Left lung (tissue), 10 donors: ENCODE results near the gene ARG2. TPM values are rescaled to one million over a fixed set of nuclear protein-coding genes. Genes with fewer than 3 reads are reported as not detected.
"Not testable (repeated sequence)": the region's sequence is repeated elsewhere in the genome, so short reads cannot be mapped to it uniquely, and the experiment has no call there.

Source experiments
- ATAC-seq: fragments of 200-7000 bp; cut with Tn5 transposase; one replicate; pipeline ENCODE4 v1.9.1; 2020; ENCODE audit warnings: moderate library complexity
- DNase-seq, 4 donors: peaks; one replicate each; pipeline ENCODE4 v3.0.0-alpha.2; 2013 to 2020
- H3K27ac ChIP-seq, 2 donors: fragments of 200-600 bp; sonication (generic) in 1 of 2; one replicate each; pipeline versions ENCODE4 v1.5.0 to v1.8.0; 2020 to 2021
- H3K27me3 ChIP-seq, 2 donors: fragments of 200-600 bp; sonication (generic) in 1 of 2; one replicate each; pipeline versions ENCODE4 v1.5.0 to v1.8.0; 2020 to 2021
- H3K36me3 ChIP-seq, 2 donors: fragments of 200-600 bp; sonication (generic) in 1 of 2; one replicate each; pipeline versions ENCODE4 v1.5.0 to v1.8.0; 2020 to 2021
- H3K4me1 ChIP-seq, 2 donors: fragments of 200-600 bp; one replicate each; pipeline ENCODE4 v1.8.0; 2021
- H3K4me3 ChIP-seq, 2 donors: fragments of 200-600 bp; sonication (generic) in 1 of 2; one replicate each; pipeline versions ENCODE4 v1.5.0 to v1.8.0; 2020 to 2021; ENCODE audit warnings: mild to moderate bottlenecking in 1 of 2
- H3K9me3 ChIP-seq, 2 donors: fragments of 200-600 bp; sonication (generic) in 1 of 2; one replicate each; pipeline versions ENCODE4 v1.5.0 to v1.8.0; 2020 to 2021
- intact Hi-C, 2 donors: fragments of 100-400 bp; cut with DNase I; formaldehyde crosslinking; loops; one replicate each; pipeline versions ENCODE4 v1.11.2 to v1.14.2; 2022
- polyA plus RNA-seq, 6 donors: library from polyadenylated mRNA; unstranded; fragments of 120-200 nt; gene quantifications; one replicate each; pipeline ENCODE4 v1.2.1, GENCODE V29; 2013; ENCODE audit not compliant: insufficient read length in 6 of 6
- total RNA-seq, 2 donors: library from RNA; stranded (reverse); fragmentation: NEBNext Ultra II Directional; extraction: Animal tissue kit (Norgen Biotek cat#: 25700); gene quantifications; one replicate each; pipeline ENCODE4 v1.2.1, GENCODE V29; 2021
- TF ChIP-seq, protein P1 (sequence below), 2 donors: fragments of 200-600 bp; sonication (generic) in 1 of 2; IDR thresholded peaks; one replicate each; pipeline versions ENCODE4 v1.5.0 to v1.8.0; 2021; ENCODE audit warnings: antibody characterized with exemption in 2 of 2
- donor health status: DM: no; HTN: yes; CAD: no.
- donor health status: DM: no; HTN: no; CAD: no.

The ARG2 gene
- total and polyA plus RNA-seq, 8 donors, result 1.9 to 14.8 (median 2.9) TPM

DNA sequence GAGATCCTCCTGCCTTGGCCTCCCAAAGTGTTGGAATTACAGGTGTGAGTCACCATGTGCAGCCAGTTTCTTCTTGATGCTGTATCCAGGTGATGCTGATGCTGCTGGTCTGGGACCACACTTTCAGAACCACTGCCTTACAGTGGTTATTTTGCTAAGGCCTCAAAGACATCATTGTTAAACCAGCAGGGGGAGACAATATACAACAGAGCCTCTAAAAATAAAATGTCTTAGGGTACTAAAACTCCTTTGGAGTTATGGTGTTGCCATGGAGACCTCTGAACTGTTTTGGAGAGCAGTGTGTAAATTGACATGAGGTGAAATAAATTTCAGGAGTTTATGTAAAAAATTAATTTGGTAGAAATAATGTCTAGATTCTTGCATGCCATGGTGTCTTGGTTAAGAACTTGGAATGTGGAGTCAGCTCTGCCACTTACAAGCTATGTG, 1.1 kb upstream of the ARG2 start:
- no peaks in the 10 kb centered on the region for H3K36me3 ChIP-seq
- intact Hi-C loops, result no loop called here
- peak overlapping the region; percentile 8 to 69 for H3K27ac ChIP-seq
- peak; percentile 62 for ATAC-seq
- TF ChIP-seq, protein P1, sequence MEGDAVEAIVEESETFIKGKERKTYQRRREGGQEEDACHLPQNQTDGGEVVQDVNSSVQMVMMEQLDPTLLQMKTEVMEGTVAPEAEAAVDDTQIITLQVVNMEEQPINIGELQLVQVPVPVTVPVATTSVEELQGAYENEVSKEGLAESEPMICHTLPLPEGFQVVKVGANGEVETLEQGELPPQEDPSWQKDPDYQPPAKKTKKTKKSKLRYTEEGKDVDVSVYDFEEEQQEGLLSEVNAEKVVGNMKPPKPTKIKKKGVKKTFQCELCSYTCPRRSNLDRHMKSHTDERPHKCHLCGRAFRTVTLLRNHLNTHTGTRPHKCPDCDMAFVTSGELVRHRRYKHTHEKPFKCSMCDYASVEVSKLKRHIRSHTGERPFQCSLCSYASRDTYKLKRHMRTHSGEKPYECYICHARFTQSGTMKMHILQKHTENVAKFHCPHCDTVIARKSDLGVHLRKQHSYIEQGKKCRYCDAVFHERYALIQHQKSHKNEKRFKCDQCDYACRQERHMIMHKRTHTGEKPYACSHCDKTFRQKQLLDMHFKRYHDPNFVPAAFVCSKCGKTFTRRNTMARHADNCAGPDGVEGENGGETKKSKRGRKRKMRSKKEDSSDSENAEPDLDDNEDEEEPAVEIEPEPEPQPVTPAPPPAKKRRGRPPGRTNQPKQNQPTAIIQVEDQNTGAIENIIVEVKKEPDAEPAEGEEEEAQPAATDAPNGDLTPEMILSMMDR (IDR thresholded peaks at IDR 0.05), result peak; percentile 54 to 72
- H3K9me3 ChIP-seq, result no peaks in the 10 kb centered on the region
- H3K4me3 ChIP-seq, result peak overlapping the region in 1 of 2 donors; percentile 58
- H3K27me3 ChIP-seq, result peaks cover 0 to 9% of the 10 kb centered on the region in 2 donors
- H3K4me1 ChIP-seq, result peaks cover 10 to 35% of the 10 kb centered on the region in 2 donors
- peak in 2 of 4 donors; percentile 59 to 79 for DNase-seq

DNA sequence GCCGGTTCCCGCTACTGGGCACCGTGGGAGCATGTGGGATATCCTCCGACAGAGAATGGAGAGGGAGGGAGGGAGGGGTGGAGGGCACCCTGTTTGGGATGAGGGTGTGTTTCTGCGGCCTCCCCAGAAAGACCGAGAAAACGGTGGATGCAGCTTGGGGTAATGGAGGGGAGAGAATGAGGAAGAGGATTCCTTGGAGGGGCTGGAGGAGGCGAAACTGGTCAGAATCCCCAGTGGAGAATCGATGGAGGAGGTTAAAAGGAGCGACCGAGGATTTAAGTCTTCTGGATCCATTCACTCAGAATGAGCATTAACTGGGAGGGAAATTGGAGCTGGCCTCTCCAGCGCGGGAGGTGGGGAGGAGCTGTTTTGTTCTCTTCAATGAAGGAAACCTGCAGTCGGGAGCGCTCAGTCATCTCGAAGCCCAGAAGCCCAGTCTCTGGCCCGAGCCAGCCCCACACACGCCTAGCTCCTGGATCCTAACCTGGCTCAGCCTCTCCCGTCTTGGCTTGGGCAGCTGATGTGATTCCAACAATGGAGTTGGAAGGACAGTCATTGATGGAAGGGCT, 581 bp downstream of the ARG2 start:
- no peaks in the 10 kb centered on the region for H3K36me3 ChIP-seq
- H3K4me1 ChIP-seq, result peaks cover 10 to 35% of the 10 kb centered on the region in 2 donors
- TF ChIP-seq, protein P1 (IDR thresholded peaks at IDR 0.05), result no peak
- DNase-seq (no peak), ATAC-seq (no peak)
- H3K4me3 ChIP-seq, result peak overlapping the region; percentile 32 to 58
- H3K9me3 ChIP-seq, result no peaks in the 10 kb centered on the region
- peak overlapping the region in 1 of 2 donors; percentile 69 for H3K27ac ChIP-seq
- intact Hi-C loops, result no loop called here
- H3K27me3 ChIP-seq, result peaks cover 0 to 9% of the 10 kb centered on the region in 2 donors

DNA sequence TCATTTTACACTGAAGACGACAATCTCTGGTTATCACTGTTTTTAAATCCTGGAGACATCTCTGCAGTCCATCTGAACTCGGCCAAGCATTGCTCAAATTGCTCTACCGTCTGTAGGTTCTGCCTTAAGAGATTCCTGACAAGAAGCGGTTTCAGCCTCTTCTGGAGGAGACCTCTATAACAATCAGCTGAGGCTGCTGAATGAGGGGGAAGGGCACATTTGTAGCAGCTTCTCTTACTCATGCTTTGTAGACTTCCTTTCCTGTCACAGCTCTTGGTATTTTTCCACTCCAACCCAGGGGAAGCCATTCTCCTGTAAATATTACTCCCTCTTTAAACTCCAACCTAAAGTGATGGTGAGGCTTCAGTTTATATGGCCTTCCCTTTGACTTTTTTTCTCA, 3.0 kb downstream of the ARG2 start:
- no peaks in the 10 kb centered on the region for H3K36me3 ChIP-seq
- H3K27me3 ChIP-seq, result peaks cover 0 to 9% of the 10 kb centered on the region in 2 donors
- peaks cover 10 to 35% of the 10 kb centered on the region in 2 donors for H3K4me1 ChIP-seq
- intact Hi-C loops, result no loop called here
- H3K27ac ChIP-seq, result peak overlapping the region; percentile 67 to 76
- peak; percentile 38 for ATAC-seq
- H3K4me3 ChIP-seq, result no peak overlapping the region
- TF ChIP-seq, protein P1 (IDR thresholded peaks at IDR 0.05), result no peak
- no peaks in the 10 kb centered on the region for H3K9me3 ChIP-seq
- peak in 1 of 4 donors; percentile 41 for DNase-seq

DNA sequence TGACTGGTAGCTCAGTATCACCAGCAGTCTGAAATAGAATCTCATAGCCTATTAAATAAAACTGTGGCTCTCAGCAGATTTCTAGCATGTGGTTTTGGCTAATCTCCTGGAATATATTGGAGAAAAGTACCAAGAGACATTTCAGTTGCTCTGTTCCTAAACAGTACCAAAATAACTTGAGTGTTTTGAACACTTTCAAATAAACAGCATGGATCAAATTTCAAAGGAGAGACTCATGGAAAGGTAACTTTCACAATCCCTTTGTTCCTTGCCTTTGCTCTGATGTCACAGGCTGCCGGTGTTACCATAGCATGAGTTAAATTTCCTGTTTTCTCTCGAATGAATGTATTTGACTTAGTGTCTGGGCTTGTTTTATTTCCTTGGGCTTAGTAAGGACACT, 3.4 kb downstream of the ARG2 start:
- no peaks in the 10 kb centered on the region for H3K36me3 ChIP-seq
- ATAC-seq, result peak; percentile 0
- H3K4me3 ChIP-seq, result no peak overlapping the region
- H3K27ac ChIP-seq, result peak overlapping the region; percentile 67 to 76
- H3K27me3 ChIP-seq, result peaks cover 0 to 9% of the 10 kb centered on the region in 2 donors
- peaks cover 10 to 35% of the 10 kb centered on the region in 2 donors for H3K4me1 ChIP-seq
- no peak for DNase-seq
- TF ChIP-seq, protein P1 (IDR thresholded peaks at IDR 0.05), result no peak
- H3K9me3 ChIP-seq, result no peaks in the 10 kb centered on the region
- intact Hi-C loops, result no loop called here

DNA sequence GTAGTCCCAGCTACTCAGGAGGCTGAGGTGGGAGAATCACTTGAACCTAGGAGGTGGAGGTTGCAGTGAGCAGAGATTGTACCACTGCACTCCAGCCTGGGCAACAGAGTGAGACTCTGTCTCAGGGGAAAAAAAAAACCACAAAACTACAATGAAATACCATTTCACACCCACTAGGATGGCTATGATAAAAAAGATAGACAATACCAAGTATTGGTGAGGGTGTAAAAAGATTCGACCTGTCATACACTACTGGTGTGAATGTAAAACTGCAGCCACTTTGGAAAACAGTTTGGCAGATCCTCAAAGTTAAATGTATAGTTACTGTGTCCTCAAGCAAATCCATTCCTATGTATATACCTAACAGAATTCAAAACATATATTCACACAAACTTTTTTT, 6.4 kb downstream of the ARG2 start:
- H3K27me3 ChIP-seq, ATAC-seq, H3K36me3 ChIP-seq, H3K9me3 ChIP-seq, DNase-seq, H3K4me3 ChIP-seq, H3K27ac ChIP-seq, intact Hi-C loops: not testable (repeated sequence)
- H3K4me1 ChIP-seq, result peaks cover 5 to 15% of the 10 kb centered on the region in 2 donors

DNA sequence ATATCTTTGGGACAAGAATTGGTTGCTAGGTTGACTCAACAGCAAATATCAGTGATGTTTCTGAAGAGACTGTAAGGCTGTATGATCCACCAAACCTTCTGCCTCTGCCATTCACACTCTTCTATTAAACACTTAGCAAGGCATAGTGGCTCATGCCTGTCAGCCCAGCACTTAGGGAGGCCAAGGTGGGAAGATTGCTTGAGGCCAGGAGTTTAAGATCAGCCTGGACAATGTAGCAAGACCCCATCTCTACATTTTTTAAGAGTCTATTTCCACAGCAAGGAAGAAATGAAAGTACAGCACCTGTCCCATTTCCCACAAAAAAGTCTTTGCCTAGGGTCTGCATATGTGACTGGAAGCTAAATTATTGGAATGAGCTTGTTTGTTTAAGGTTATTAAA, 7.8 kb downstream of the ARG2 start:
- Histone ChIP-seq H3K4me1 (peaks cover 5 to 10% of the 10 kb centered on the region in 2 donors), H3K9me3 (no peaks in the 10 kb centered on the region), H3K27me3 (no peaks in the 10 kb centered on the region), H3K27ac (no peak overlapping the region), H3K36me3 (no peaks in the 10 kb centered on the region), H3K4me3 (no peak overlapping the region)
- DNase-seq (no peak), ATAC-seq (no peak)
- intact Hi-C loops, result no loop called here
- TF ChIP-seq, protein P1 (IDR thresholded peaks at IDR 0.05), result no peak
